Loucy (cell line): ENCODE results near the gene ATG4A.

Experiments
- H2AFZ ChIP-seq: fragments of 200-600 bp; sonication (generic); 2 replicates; pipeline ENCODE4 v1.6.0; 2016; ENCODE audit warnings: antibody characterized with exemption, mild to moderate bottlenecking, low read length, moderate library complexity
- H3F3A ChIP-seq: fragments of 200-600 bp; 2 replicates; pipeline ENCODE4 v1.6.0; 2016; ENCODE audit warnings: antibody characterized with exemption, low read depth, mild to moderate bottlenecking
- H3K27me3 ChIP-seq: fragments of 200-600 bp; sonication (generic); 2 replicates; pipeline ENCODE4 v1.6.1; 2014; ENCODE audit warnings: low read length, mild to moderate bottlenecking; ENCODE audit not compliant: insufficient read depth, poor library complexity, severe bottlenecking
- H3K36me3 ChIP-seq: fragments of 200-600 bp; sonication (generic); 2 replicates; pipeline ENCODE4 v1.6.1; 2016; ENCODE audit warnings: low read length; ENCODE audit not compliant: insufficient read depth
- H3K4me1 ChIP-seq: fragments of 200-600 bp; sonication (generic); 2 replicates; pipeline ENCODE4 v1.5.1; 2014; ENCODE audit warnings: low read length, mild to moderate bottlenecking; ENCODE audit not compliant: insufficient read depth, poor library complexity, severe bottlenecking
- H3K4me2 ChIP-seq: fragments of 200-600 bp; sonication (generic); 2 replicates; pipeline ENCODE4 v1.6.0; 2014; ENCODE audit warnings: antibody characterized with exemption, low read length, low read depth, mild to moderate bottlenecking; ENCODE audit not compliant: poor library complexity, severe bottlenecking
- H3K4me3 ChIP-seq: fragments of 200-600 bp; sonication (generic); 2 replicates; pipeline ENCODE4 v1.5.1; 2014; ENCODE audit warnings: low read length, mild to moderate bottlenecking, mixed read lengths; ENCODE audit not compliant: poor library complexity, severe bottlenecking
- H3K79me2 ChIP-seq: fragments of 200-600 bp; sonication (generic); 2 replicates; pipeline ENCODE4 v1.6.1; 2014; ENCODE audit warnings: low read length; ENCODE audit not compliant: insufficient read depth
- H3K9ac ChIP-seq: fragments of 200-600 bp; sonication (generic); 2 replicates; pipeline ENCODE4 v1.6.0; 2014; ENCODE audit warnings: mild to moderate bottlenecking, low read depth, low read length, moderate library complexity; ENCODE audit not compliant: poor library complexity, severe bottlenecking
- H3K9me2 ChIP-seq: fragments of 200-600 bp; sonication (generic); replicated peaks from 2 replicates; pipeline ENCODE4 v1.6.1; 2016; ENCODE audit warnings: low read depth, low read length, mixed read lengths
- H3K9me3 ChIP-seq: fragments of 200-600 bp; sonication (generic); 2 replicates; pipeline ENCODE4 v1.6.1; 2014; ENCODE audit warnings: mild to moderate bottlenecking, antibody characterized with exemption, low read length, low read depth; ENCODE audit not compliant: insufficient read depth
- H4K20me1 ChIP-seq: fragments of 200-600 bp; sonication (generic); 2 replicates; pipeline ENCODE4 v1.6.0; 2014; ENCODE audit warnings: antibody characterized with exemption, low read length, mild to moderate bottlenecking; ENCODE audit not compliant: insufficient read depth, poor library complexity, severe bottlenecking
- CTCF ChIP-seq: fragments of 200-600 bp; sonication (generic); conservative IDR thresholded peaks from 2 replicates; pipeline ENCODE4 v1.5.1; 2014; ENCODE audit warnings: mild to moderate bottlenecking, antibody characterized with exemption, low read length
- EZH2phosphoT487 ChIP-seq: fragments of 200-600 bp; IDR thresholded peaks from 2 replicates; pipeline ENCODE4 v1.6.1; 2018; ENCODE audit warnings: antibody characterized with exemption, mild to moderate bottlenecking, moderate library complexity, borderline replicate concordance

The ATG4A gene

GRCh38 chrX:108186811-108187210 lies 95.2 kb downstream of the ATG4A start:
- no peak for TF ChIP-seq CTCF
- no peak for TF ChIP-seq EZH2phosphoT487
- Histone ChIP-seq H3K4me3 (no peak overlapping the region), H3K4me2 (no peak overlapping the region), H3K79me2 (no peaks in the 10 kb centered on the region), H3K9me2 (no peaks in the 10 kb centered on the region), H3K27me3 (no peaks in the 10 kb centered on the region), H3K9ac (no peak overlapping the region), H2AFZ (no peak overlapping the region), H3K4me1 (no peaks in the 10 kb centered on the region), H3K9me3 (no peaks in the 10 kb centered on the region), H4K20me1 (no peaks in the 10 kb centered on the region), H3F3A (no peaks in the 10 kb centered on the region), H3K36me3 (no peaks in the 10 kb centered on the region)

- Histone ChIP-seq H3F3A (no peaks in the 10 kb centered on the region), H3K36me3 (no peaks in the 10 kb centered on the region), H3K4me3 (no peak overlapping the region), H3K79me2 (no peaks in the 10 kb centered on the region), H3K9me3 (no peaks in the 10 kb centered on the region), H3K9me2 (no peaks in the 10 kb centered on the region), H4K20me1 (no peaks in the 10 kb centered on the region), H3K9ac (no peak overlapping the region), H3K4me2 (no peak overlapping the region), H3K4me1 (no peaks in the 10 kb centered on the region), H3K27me3 (no peaks in the 10 kb centered on the region), H2AFZ (no peak overlapping the region)
- TF ChIP-seq EZH2phosphoT487, result no peak
- no peak for TF ChIP-seq CTCF
These were observed 106.8 kb downstream of the ATG4A start for GRCh38 chrX:108198420-108198819.

- Histone ChIP-seq H3K4me2 (no peak overlapping the region), H3F3A (no peaks in the 10 kb centered on the region), H3K36me3 (no peaks in the 10 kb centered on the region), H2AFZ (no peak overlapping the region), H3K4me3 (no peak overlapping the region), H3K79me2 (no peaks in the 10 kb centered on the region), H4K20me1 (no peaks in the 10 kb centered on the region), H3K9me3 (no peaks in the 10 kb centered on the region), H3K9me2 (no peaks in the 10 kb centered on the region), H3K27me3 (no peaks in the 10 kb centered on the region), H3K9ac (no peak overlapping the region), H3K4me1 (no peaks in the 10 kb centered on the region)
- no peak for TF ChIP-seq CTCF
- TF ChIP-seq EZH2phosphoT487, result no peak
These were observed 107.5 kb downstream of the ATG4A start for GRCh38 chrX:108199041-108199440.
